NOMO-1 (cell line): ENCODE measurements around the gene TRPM1.
"Not testable (repeated sequence)": the region's sequence is repeated elsewhere in the genome, so short reads cannot be mapped to it uniquely, and the experiment has no call there.

Source experiments
- DNase-seq, 2 experiments: peaks; one replicate each; lab custom pipeline; 2025; ENCODE audit not compliant: unreplicated experiment in 2 of 2; lab: John Stamatoyannopoulos, UW

TRPM1 gene

DNA sequence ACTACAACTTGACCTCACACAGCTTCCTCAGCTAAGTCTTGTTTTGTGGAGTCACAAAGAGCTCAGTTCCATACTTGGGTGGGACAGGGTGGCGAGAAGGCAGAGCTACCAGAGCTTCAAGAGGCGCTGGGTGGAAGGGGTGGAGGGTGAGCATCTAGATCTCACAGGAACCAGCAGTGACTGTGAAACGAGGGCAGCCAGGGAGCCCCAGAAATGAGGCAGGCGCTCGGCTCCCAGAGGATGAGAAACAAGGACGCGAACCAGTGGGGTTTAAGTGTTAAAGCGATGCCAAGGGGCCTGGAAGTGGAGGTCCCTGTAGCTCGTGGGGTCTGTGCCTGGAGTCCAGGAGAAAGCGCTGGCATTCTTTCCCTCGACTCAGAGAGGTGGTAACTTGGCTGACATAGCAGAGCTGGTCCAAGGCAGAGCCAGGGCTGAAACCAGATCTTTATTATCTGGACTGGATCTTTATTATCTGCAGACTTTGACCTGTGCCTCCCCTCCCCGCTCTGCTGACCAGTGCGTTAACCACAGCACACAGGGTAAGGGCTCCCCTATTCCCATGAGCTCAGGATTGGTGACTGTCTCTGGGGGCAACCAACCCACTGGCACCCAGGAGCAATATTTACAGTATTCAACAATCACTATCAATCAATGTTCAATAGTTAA is 26.2 kb upstream of the TRPM1 start:
- DNase-seq, result no peak

GRCh38 chr15:31125061-31125460 is 23.5 kb upstream of the TRPM1 start:
- DNase-seq, result no peak

DNA sequence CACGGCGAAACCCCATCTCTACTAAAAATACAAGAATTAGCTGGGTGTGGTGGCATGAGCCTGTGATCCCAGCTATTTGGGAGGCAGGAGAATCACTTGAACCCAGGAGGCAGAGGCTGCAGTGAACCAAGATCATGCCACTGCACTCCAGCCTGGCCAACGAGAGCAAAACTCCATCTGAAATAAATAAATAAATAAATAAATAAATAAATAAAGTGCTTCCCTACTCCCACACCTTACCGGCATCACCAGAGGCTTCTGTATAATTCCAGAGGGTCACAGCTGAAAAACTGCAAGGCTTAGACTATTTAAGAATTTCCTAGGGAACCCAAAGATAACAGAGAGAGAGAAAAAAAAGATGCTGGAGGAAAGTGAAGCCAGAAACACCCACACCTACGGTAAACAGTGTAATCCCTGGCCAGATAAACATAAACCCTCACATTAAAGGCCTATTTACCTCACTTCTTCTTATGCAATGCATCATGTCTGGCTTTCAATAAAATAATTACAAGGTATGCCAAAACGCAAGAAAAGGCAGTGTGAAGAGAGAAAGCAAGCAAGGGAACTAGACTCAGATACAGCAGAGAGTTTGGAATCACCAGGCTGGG is 15.0 kb upstream of the TRPM1 start:
- no peak for DNase-seq

GRCh38 chr15:31111091-31111647 is 9.6 kb upstream of the TRPM1 start:
- DNase-seq, result no peak

DNA sequence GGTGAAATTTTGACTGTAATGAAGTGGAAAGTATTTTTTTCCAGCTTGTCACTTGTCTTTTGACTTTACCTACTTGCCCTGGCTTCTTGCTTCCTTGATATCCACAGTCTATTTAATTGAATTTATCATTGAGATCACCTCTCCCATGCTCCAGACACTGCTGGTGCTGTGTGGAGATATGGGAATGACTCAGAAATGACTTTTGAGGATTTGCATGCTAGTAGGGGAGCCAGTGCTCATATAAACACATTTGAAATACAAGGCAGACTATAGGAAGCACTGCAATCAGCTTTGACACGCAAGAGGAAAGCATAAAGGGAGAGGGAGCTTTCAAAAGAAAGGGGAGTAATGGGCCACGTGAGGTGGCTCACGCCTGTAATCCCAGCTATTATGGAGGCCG is 7.3 kb upstream of the TRPM1 start:
- no peak for DNase-seq

DNA sequence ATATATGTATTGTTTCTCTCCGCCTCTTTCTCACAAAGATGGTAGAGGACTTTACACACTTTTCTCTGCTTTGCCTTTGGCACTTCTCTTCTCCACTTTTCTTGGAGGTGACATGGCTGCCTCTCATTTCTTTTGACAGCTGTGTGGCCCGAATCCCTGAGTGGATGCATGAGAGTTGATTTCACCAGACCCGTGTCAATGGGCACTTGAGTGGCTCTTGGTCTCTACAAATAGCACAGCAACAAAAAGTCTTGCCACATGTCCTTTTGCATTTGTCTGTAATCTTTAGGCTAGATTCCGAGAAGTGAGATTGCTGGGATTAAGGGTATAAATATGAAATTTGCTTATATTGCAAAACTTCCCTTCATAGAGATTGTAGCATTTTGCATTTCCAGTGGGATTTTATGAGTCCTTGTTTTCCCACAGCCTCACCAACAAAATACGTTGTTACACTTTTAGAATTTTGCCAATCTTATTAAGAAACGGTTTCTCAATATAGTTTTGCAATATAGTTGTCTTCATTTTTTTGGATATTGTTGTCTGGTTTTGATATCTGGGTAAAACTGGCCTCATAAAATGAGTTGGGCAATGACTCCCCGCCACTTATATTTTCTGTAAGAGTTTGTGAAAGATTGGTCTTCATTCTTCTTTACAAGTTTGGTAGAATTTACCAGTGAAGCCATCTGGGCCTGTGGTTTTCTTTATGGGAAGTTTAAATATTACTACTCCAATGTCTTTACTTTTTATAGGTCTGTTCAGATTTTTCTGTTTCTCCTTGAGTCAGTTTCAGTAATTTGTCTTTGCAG is 5.2 kb upstream of the TRPM1 start:
- peak; percentile 22 to 60 for DNase-seq

- no peak for DNase-seq
Measured at GRCh38 chr15:31104003-31104402, 2.5 kb upstream of the TRPM1 start.

DNA sequence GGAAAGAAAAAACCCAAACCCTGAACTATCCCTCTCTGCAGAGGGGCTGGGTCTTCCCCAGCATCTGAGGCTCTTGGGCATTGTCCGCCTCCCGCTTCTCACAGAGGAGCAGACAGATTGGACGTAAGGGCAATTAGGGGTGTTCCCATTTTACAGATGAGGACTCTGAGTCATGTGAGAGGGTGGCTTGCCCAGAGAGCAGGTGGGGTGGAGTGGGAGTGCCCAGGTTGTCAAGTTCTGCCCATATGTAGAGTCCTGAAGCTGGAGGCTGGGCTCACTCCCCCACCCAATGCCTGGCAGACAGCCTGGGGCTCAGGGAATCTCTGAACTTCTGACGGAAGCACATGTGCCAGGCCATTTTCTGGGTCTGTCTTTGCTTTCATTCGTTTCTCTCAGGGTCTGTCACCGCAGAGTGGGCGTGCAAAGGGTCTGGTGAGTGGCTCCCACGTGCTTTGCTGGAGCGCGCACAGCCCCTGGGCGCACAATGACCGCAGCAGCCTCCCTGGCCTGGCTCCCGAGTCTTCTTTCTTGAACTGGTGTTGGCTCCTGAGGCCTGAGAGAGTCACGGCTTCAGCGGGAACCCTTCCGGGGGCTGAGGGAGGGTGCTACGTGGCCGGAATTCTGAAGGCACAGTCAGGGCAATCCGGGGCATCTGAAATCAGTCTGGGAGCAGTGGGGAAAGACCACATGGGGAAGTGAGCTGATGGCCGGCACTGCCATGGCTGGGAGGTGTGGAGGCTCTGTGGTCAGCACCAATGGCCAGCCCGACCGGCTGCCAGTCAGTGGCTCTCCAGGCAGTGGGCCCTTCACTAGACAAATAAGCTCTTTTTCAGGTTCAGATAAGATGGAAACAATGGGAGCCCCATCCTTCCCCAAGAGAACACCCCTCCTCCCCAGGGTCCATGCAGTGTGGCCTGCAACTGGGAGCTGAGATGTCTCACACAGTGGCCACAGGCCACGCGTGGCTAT is 1.1 kb upstream of the TRPM1 start:
- DNase-seq, result no peak

GRCh38 chr15:31102039-31102321 is 455 bp upstream of the TRPM1 start:
- no peak for DNase-seq

DNA sequence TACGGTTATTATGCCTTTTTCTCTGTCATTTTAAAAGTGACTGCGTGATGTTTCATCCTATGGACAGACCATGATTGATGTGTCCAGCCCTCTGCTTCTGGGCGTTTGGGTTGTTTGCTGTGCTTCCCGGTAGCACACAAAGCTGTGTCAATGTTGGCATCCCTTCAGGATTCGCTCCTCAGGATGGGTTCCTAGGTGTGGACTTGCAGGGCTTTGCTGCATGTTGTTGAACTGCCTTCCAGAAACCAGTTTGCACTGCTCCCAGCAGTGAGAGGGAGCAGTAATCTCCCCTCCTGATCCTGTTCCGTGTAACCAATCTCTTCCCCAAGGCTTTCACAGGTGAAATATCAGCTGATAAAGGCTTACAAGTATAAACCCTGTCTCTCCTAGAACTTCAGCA is 787 bp downstream of the TRPM1 start:
- no peak for DNase-seq

DNA sequence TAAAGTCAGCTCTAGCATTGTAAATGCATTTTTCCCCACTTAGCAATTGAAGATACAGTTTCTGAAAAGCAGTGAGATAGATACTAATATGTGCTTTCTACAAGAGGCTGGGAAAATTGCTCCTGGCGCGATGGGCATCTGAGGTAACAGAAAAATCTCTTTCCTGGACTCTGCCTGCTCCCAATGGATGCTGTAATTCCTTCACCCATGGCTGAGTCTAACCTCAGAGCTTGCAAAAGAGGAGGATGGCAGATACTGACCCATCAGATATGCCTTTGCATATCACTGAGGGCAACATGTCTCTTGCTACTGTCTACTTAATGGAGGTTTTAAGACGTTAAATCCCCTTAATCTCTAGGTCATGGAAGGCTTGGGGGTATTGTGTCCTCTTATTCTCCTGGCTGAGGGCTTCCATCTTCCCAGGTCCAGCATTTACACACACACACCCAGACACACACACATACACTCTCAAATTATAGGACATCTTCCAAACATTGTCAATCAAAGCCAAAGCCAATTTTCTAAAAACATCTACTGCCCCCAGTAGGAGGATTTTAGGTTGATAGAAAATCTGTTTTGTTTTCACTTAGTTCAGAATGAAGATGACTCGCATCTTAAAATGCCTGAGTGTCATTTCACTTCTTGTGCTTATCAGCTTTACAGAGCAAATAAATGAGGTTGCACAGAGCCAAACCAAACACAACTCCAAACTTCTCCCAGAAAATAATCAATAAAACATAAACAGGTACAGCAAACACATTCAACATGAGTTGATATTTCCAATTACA is 2.4 kb downstream of the TRPM1 start:
- DNase-seq, result peak in 1 of 2 experiments; percentile 4

DNA sequence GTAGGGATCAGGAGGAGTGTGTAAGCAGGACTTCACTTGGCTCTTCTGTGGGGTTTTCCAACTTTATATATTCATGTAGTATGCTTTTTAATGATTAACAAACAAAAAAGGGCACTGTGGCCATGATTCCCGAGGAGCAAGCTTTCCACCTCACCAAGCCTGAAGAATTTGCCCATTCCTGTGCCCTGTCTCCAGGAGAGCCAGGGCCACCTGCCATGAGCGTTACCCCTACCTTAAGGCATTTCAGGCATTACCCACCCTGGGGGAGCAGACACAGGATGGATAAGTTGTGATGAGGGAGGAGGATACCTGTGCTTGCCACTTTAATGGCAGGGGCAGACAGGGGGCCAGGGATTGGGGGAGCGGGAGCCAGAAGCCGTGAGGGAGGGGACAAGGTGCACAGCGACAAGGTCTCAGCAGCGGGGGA is 3.0 kb downstream of the TRPM1 start:
- no peak for DNase-seq

DNA sequence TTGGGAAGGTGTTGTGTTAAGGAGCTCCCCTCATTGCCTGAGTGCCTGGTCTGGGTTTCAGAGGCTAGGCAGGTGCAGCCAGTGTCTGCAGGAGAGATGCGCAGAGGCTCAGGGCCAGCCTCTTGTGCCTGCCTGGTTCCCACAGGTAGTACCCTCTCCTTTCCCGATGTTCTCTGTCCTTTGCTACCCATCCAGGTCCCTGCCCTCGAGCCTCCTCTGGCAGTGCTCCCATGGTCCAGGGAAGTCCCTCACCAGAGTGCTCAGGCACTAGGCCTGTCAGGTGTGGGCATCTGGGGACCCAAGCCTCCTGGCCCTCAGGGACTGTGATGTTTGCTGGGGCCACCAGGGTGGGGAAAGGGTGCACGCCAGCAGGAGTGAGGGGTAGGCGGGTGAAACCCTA is 5.0 kb downstream of the TRPM1 start:
- DNase-seq, result no peak

DNA sequence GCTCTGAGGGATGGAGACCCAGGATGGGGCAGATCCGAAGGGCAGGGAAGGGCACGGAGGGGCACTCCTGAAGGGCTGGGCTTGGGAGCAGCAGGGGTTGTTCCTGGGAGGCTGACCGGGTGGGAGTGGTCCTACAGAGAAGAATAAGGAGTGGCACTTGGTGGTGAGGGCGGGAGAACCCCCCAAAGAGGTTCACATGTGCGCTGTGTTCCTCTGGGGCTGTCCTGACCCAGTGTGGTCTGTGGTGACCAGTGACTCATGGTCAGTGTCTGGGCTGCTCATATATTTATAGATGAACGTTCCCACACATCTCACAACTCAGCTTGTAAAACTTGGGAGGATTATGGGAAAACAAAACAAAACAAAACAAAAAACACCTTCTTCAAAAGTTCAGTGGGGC is 10.0 kb downstream of the TRPM1 start:
- no peak for DNase-seq

DNA sequence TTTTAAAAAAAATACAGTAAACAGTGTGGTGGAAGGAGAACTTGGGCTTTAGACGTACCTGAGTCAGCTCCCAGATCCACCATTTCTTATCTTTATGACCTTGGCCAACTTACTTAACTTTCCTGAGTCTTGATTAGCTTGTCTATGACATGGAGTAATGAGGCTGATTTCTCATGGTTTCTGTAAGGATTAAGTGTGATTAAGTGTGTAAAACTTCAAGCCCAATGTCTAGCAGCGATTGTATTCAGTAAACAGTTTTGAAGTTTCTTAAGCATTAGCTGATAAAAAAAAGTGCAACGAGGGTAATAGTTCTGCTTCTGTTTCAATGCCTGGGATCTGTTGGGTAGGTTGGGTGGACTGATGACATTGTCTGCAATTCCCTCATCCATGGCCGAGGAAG is 10.8 kb downstream of the TRPM1 start:
- no peak for DNase-seq

DNA sequence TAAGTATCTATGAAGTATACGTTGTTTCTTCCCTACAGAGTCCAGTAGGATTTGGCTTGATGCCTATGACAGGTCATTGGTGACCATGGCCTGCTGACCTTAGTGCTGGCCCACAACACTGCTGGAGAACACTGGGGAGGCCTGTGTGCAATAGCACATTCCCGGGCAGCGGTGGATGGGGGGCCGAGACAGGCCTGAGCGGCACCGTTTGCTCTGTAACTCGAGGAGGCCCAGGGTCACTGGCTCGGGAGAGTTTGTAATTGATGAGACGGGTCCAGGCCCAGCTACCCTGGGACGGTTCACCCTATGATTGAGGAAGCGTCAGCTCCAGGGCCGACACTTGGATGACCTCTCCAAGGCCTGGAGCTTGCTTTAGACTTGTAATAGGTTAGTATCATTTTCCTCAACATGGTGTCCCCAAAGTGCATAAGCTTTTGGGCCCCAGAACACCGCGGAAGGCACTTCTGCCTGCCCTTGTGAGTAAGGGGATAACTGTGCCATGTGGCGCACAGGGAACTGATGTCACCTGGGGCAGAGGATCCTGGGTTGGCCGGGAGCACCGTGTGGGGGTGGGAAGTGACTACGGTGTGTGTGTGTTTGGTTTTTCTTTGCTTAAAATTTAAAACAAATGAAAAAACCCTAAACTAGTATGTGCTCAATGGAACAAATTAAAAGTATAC is 12.0 kb downstream of the TRPM1 start:
- DNase-seq, result no peak

GRCh38 chr15:31088672-31089367 is 12.7 kb downstream of the TRPM1 start:
- DNase-seq, result no peak

DNA sequence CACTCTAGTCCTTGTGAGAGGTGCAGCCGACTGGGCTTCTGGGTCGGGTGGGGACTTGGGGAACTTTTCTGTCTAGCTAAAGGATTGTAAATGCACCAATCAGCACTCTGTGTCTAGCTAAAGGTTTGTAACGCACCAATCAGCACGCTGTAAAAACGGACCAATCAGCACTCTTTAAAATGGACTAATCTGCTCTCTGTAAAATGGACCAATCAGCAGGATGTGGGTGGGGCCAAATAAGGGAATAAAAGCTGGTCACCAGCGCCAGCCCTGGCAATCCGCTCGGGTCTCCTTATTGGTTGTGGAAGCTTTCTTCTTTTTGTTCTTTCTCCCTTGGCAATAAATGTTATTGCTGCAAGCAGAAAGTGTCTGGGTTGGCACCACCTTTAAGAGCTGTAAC is 13.5 kb downstream of the TRPM1 start:
- not testable (repeated sequence) for DNase-seq

DNA sequence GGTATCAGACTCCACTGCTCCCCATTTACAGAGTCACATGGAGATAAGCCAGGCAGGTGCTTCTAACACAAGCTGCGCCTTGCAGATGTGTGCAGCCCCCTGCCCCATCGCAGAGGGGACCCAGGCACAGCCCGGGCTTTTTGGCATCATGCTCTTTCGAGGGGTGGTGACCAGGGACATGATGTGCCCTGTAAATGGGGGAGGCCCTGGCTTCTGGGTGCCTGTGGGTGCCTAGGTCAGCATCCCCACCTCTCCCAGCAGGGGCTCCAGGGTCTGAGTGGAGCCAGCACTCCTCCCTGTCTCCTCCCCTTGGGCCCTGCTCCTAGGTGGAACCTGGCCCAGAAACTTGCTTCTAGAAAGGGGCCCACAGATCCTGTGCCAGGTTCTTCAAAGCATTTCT is 15.2 kb downstream of the TRPM1 start:
- DNase-seq, result no peak
